ENCODE results near the gene RPGRIP1. TPM values are rescaled to one million over a fixed set of nuclear protein-coding genes. Genes with fewer than 3 reads are reported as not detected.

Gene RPGRIP1
- total and polyA plus RNA-seq, 9 of the 15 experiments (the other 6 are each of a cell fraction or from before 2014, with no cell fraction given): 0.47 to 0.95 (median 0.65) TPM; not detected in 1

- H3K4me1 ChIP-seq (replicated peaks in 1 of 2; ENCODE audit: control insufficient read depth in 2 of 2, insufficient read depth in 2 of 2, low read length in 2 of 2): peaks cover 3 to 24% of the 10 kb centered on the region in 2 experiments; a peak in 3 of 5 replicates
- H3K9ac ChIP-seq (ENCODE audit: insufficient read depth in 1 of 2, low read depth in 2 of 2, low read length in 2 of 2): 0 out of 4 replicates have a peak overlapping the region, but pooled peaks of 1 of the 2 experiments have one; percentile 43
- ChIA-PET CTCF (ENCODE audit: low intra/inter-chr PET ratio) (no interaction called here), POLR2A (interaction anchor here (1.1 kb wide), 1 partner anchor 31 kb away, joined by 6 read pairs; no protein-coding TSS in a partner anchor)
- H3K36me3 ChIP-seq (ENCODE audit: control insufficient read depth, insufficient read depth, low read length): no peaks in the 10 kb centered on the region
- H3K4me3 ChIP-seq: no peak overlapping the region
- BruUV-seq (replicated peaks): no TSS peak
- in situ Hi-C loops (cut with MboI): no loop called here
- peak overlapping the region; percentile 7; the same call in 1 of the 2 replicates for H3K4me2 ChIP-seq (ENCODE audit: insufficient read depth, low read length)
- H3K79me2 ChIP-seq (ENCODE audit: control insufficient read depth, insufficient read depth, low read length): no peaks in the 10 kb centered on the region
- ATAC-seq (peak; percentile 67), DNase-seq (ENCODE audit: extremely low read depth in 1 of 4, low spot score in 3 of 4) (peak in 1 of 4 experiments; percentile 20), FAIRE-seq (no peak)
- H3K27me3 ChIP-seq (ENCODE audit: control insufficient read depth in 2 of 2, insufficient read depth in 2 of 2, low read length in 2 of 2): no peaks in the 10 kb centered on the region
- H2AFZ ChIP-seq (ENCODE audit: low read depth, low read length): peak overlapping the region; percentile 35; the same call in 1 of the 2 replicates
- intact Hi-C loops (cut with micrococcal nuclease): no loop called here
- WGBS (ENCODE audit: insufficient coverage, low coverage, missing lambda C conversion rate): 23% methylated on average over 11 of the region's 12 CpGs
- no peaks in the 10 kb centered on the region for H3K9me1 ChIP-seq (ENCODE audit: control insufficient read depth, insufficient read depth, low read length)
- no peak overlapping the region for H3K27ac ChIP-seq (ENCODE audit: extremely low read depth, low read depth, low read length)
- no peaks in the 10 kb centered on the region for H3K9me3 ChIP-seq (replicated peaks; ENCODE audit: control insufficient read depth, insufficient read depth, low read depth, low read length)
- H4K20me1 ChIP-seq (replicated peaks; ENCODE audit: control insufficient read depth, insufficient read depth, low read length): no peaks in the 10 kb centered on the region
- no peak for TF ChIP-seq ZNF174 (CRISPR knock-in tag; IDR thresholded peaks at IDR 0.05)
- TF ChIP-seq, protein P1, sequence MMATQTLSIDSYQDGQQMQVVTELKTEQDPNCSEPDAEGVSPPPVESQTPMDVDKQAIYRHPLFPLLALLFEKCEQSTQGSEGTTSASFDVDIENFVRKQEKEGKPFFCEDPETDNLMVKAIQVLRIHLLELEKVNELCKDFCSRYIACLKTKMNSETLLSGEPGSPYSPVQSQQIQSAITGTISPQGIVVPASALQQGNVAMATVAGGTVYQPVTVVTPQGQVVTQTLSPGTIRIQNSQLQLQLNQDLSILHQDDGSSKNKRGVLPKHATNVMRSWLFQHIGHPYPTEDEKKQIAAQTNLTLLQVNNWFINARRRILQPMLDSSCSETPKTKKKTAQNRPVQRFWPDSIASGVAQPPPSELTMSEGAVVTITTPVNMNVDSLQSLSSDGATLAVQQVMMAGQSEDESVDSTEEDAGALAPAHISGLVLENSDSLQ (IDR thresholded peaks at IDR 0.05): peak; percentile 88
- TF ChIP-seq ZBTB33 (CRISPR knock-in tag; IDR thresholded peaks at IDR 0.05): no peak
- peak; percentile 58 for TF ChIP-seq NFE2 (IDR thresholded peaks at IDR 0.05; ENCODE audit: low read depth)
- TF ChIP-seq TRIM24 (IDR thresholded peaks at IDR 0.05): 0 out of 4 replicates have a peak, but pooled peaks of 1 of the 2 experiments have one; percentile 23
- no peak for TF ChIP-seq KDM4B (IDR thresholded peaks at IDR 0.05; ENCODE audit: borderline replicate concordance in 2 of 2, low read depth in 1 of 2)
- TF ChIP-seq ZC3H4 (CRISPR knock-in tag; IDR thresholded peaks at IDR 0.05; ENCODE audit: borderline replicate concordance): no peak
- TF ChIP-seq ATF4 (CRISPR knock-in tag; IDR thresholded peaks at IDR 0.05): no peak
- TF ChIP-seq ZNF143 (CRISPR knock-in tag; IDR thresholded peaks at IDR 0.05): no peak
- no peak for TF ChIP-seq ZNF41 (CRISPR knock-in tag; conservative IDR thresholded peaks at IDR 0.05)
- TF ChIP-seq, protein P2, sequence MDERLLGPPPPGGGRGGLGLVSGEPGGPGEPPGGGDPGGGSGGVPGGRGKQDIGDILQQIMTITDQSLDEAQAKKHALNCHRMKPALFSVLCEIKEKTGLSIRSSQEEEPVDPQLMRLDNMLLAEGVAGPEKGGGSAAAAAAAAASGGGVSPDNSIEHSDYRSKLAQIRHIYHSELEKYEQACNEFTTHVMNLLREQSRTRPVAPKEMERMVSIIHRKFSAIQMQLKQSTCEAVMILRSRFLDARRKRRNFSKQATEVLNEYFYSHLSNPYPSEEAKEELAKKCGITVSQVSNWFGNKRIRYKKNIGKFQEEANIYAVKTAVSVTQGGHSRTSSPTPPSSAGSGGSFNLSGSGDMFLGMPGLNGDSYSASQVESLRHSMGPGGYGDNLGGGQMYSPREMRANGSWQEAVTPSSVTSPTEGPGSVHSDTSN (CRISPR knock-in tag; IDR thresholded peaks at IDR 0.05; ENCODE audit: low read depth): no peak
- TF ChIP-seq, protein P2 (tag; conservative IDR thresholded peaks at IDR 0.05; ENCODE audit: low read depth): peak; percentile 60; the same call in 1 of the 2 replicates
- TF ChIP-seq CEBPG (CRISPR knock-in tag; IDR thresholded peaks at IDR 0.05): peak; percentile 79
- TF ChIP-seq CEBPG (tag; conservative IDR thresholded peaks at IDR 0.05 in 1 of 2, IDR thresholded peaks at IDR 0.05 in 1 of 2): peak; percentile 52 to 73
- TF ChIP-seq ADNP (tag; IDR thresholded peaks at IDR 0.05): peak; percentile 74; the same call in 1 of the 2 replicates
- TF ChIP-seq DPF2 (IDR thresholded peaks at IDR 0.05): 0 out of 2 replicates have a peak, but pooled peaks have one; percentile 24
- TF ChIP-seq CEBPB (tag; IDR thresholded peaks at IDR 0.05): peak; percentile 94
- no peak for TF ChIP-seq HDAC2 (IDR thresholded peaks at IDR 0.05)
Measured at GRCh38 chr14:21298358-21298757, 18.5 kb downstream of the RPGRIP1 start.
